GM23338 (cell line): ENCODE measurements around the gene CCDC6. TPM values are rescaled to one million over a fixed set of nuclear protein-coding genes. Genes with fewer than 3 reads are reported as not detected.

Experiments used
- ATAC-seq: fragments of 200-7000 bp; cut with Tn5 transposase; 3 replicates; pipeline ENCODE4 v1.9.1; 2020
- DNase-seq: peaks from one replicate; pipeline ENCODE4 v3.0.0-alpha.2; 2015; ENCODE audit warnings: low spot score
- H2AFZ ChIP-seq: fragments of 200-600 bp; sonication (generic); 2 replicates; pipeline ENCODE4 v1.8.0; 2016; ENCODE audit warnings: antibody characterized with exemption, mild to moderate bottlenecking, moderate library complexity
- H3F3A ChIP-seq: fragments of 200-600 bp; sonication (generic); replicated peaks from 2 replicates; pipeline ENCODE4 v1.8.0; 2017; ENCODE audit warnings: antibody characterized with exemption, mixed run types, low read depth
- H3K27ac ChIP-seq: fragments of 200-600 bp; sonication (generic); 2 replicates; pipeline ENCODE4 v1.6.1; 2016; ENCODE audit warnings: low read depth
- H3K27me3 ChIP-seq: fragments of 200-600 bp; sonication (generic); 2 replicates; pipeline ENCODE4 v1.8.0; 2016; ENCODE audit warnings: mild to moderate bottlenecking, mixed run types, moderate library complexity; ENCODE audit not compliant: insufficient read depth
- H3K36me3 ChIP-seq: fragments of 200-600 bp; sonication (generic); 2 replicates; pipeline ENCODE4 v1.8.0; 2016; ENCODE audit warnings: mild to moderate bottlenecking; ENCODE audit not compliant: insufficient read depth
- H3K4me1 ChIP-seq: fragments of 200-600 bp; sonication (generic); 2 replicates; pipeline ENCODE4 v1.8.0; 2016; ENCODE audit warnings: mild to moderate bottlenecking, moderate library complexity; ENCODE audit not compliant: insufficient read depth
- H3K4me2 ChIP-seq: fragments of 200-600 bp; sonication (generic); 2 replicates; pipeline ENCODE4 v1.7.1; 2017; ENCODE audit warnings: mixed run types
- H3K4me3 ChIP-seq: fragments of 200-600 bp; sonication (generic); 2 replicates; pipeline ENCODE4 v1.6.1; 2016; ENCODE audit warnings: mixed run types
- H3K79me2 ChIP-seq: fragments of 200-600 bp; sonication (generic); replicated peaks from 2 replicates; pipeline ENCODE4 v1.8.0; 2017; ENCODE audit warnings: mild to moderate bottlenecking; ENCODE audit not compliant: insufficient read depth
- H3K9me2 ChIP-seq: fragments of 200-600 bp; sonication (generic); 2 replicates; pipeline ENCODE4 v1.8.0; 2017; ENCODE audit not compliant: insufficient read depth
- H4K20me1 ChIP-seq: fragments of 200-600 bp; sonication (generic); replicated peaks from 2 replicates; pipeline ENCODE4 v1.8.0; 2017; ENCODE audit warnings: mild to moderate bottlenecking; ENCODE audit not compliant: insufficient read depth
- H3K27ac Mint-ChIP-seq: 2 replicates; pipeline ENCODE4 v1.8.0; 2020; ENCODE audit warnings: inconsistent platforms, mild to moderate bottlenecking, moderate library complexity, mixed read lengths
- H3K27me3 Mint-ChIP-seq: 3 replicates; pipeline ENCODE4 v1.8.0; 2022; ENCODE audit warnings: low read depth, mild to moderate bottlenecking, moderate library complexity, mixed read lengths, inconsistent platforms; ENCODE audit not compliant: insufficient read depth, poor library complexity
- H3K36me3 Mint-ChIP-seq: 3 replicates; pipeline ENCODE4 v1.8.0; 2021; ENCODE audit warnings: low read depth, mild to moderate bottlenecking, inconsistent platforms, moderate library complexity, mixed read lengths
- H3K4me1 Mint-ChIP-seq: 3 replicates; pipeline ENCODE4 v1.8.0; 2020; ENCODE audit warnings: mild to moderate bottlenecking, inconsistent platforms, mixed read lengths
- H3K4me3 Mint-ChIP-seq: 3 replicates; pipeline ENCODE4 v1.8.0; 2021; ENCODE audit warnings: moderate library complexity, mild to moderate bottlenecking, inconsistent platforms, mixed read lengths
- H3K9me3 Mint-ChIP-seq: 3 replicates; pipeline ENCODE4 v1.8.0; 2020; ENCODE audit warnings: moderate library complexity, mild to moderate bottlenecking, inconsistent platforms, mixed read lengths
- CREB1 ChIP-seq: fragments of 250-450 bp; sonication (Bioruptor Pico); IDR thresholded peaks from 2 replicates; pipeline ENCODE4 v1.5.0; 2020; ENCODE audit warnings: low read depth, mild to moderate bottlenecking, moderate library complexity
- CTCF ChIP-seq, 2 experiments: fragments of 200-600 bp in 1 of 2; sonication (generic) in 1 of 2; conservative IDR thresholded peaks; 2 replicates each; pipeline versions ENCODE4 v1.5.1 to v1.6.1; 2016 to 2017; ENCODE audit warnings: antibody characterized with exemption in 2 of 2, low read depth in 2 of 2, mild to moderate bottlenecking in 2 of 2, moderate library complexity in 1 of 2
- ETS1 ChIP-seq: IDR thresholded peaks from 2 replicates; pipeline ENCODE4 v1.6.1; 2016; ENCODE audit warnings: antibody characterized with exemption
- EZH2 ChIP-seq: fragments of 200-600 bp; sonication (generic); IDR thresholded peaks from one replicate; pipeline ENCODE4 v1.8.0; 2017; ENCODE audit warnings: antibody characterized with exemption, mild to moderate bottlenecking, low read depth; ENCODE audit not compliant: unreplicated experiment
- EZH2phosphoT487 ChIP-seq: fragments of 200-600 bp; sonication (generic); IDR thresholded peaks from one replicate; pipeline ENCODE4 v1.8.1; 2018; ENCODE audit warnings: antibody characterized with exemption; ENCODE audit not compliant: unreplicated experiment
- JUNB ChIP-seq: IDR thresholded peaks from one replicate; pipeline ENCODE4 v1.6.1; 2016; ENCODE audit warnings: antibody characterized with exemption; ENCODE audit not compliant: unreplicated experiment
- NANOG ChIP-seq: IDR thresholded peaks from 2 replicates; pipeline ENCODE4 v1.6.1; 2016; ENCODE audit warnings: antibody characterized with exemption, borderline replicate concordance
- STAT1 ChIP-seq: IDR thresholded peaks from one replicate; pipeline ENCODE4 v1.6.1; 2016; ENCODE audit warnings: antibody characterized with exemption; ENCODE audit not compliant: unreplicated experiment
- ZNF114 ChIP-seq: fragments of 250-450 bp; sonication (Bioruptor Pico); IDR thresholded peaks from 2 replicates; pipeline ENCODE4 v1.5.0; 2020; ENCODE audit warnings: mild to moderate bottlenecking, moderate library complexity
- ZNF331 ChIP-seq: fragments of 250-450 bp; sonication (Bioruptor Pico); IDR thresholded peaks from 2 replicates; pipeline ENCODE4 v1.5.0; 2020; ENCODE audit warnings: low read depth, mild to moderate bottlenecking, moderate library complexity
- ZNF462 ChIP-seq: fragments of 250-450 bp; sonication (Bioruptor Pico); IDR thresholded peaks from 2 replicates; pipeline ENCODE4 v1.5.0; 2020; ENCODE audit warnings: mild to moderate bottlenecking, moderate library complexity
- polyA plus RNA-seq: library from polyadenylated mRNA; unstranded; fragments of >200 nt; fragmentation: Nextera tagmentation; extraction: Ambion mirVana; gene quantifications from 2 replicates; pipeline ENCODE4 v1.2.1, GENCODE V29; 2016
- total RNA-seq: library from RNA; depleted of rRNA; stranded (reverse); fragments of >200 nt; shearing (Covaris generic); gene quantifications from 2 replicates; pipeline ENCODE4 v1.2.3, GENCODE V29; 2014

CCDC6 gene
- total and polyA plus RNA-seq, 2 experiments from 2014 or later = 32.5 to 66.9 TPM

GRCh38 chr10:59949608-59950007 is 43.3 kb upstream of the CCDC6 start:
- DNase-seq (no peak), ATAC-seq (no peak)
- Histone ChIP-seq H3F3A (no peaks in the 10 kb centered on the region), H3K4me2 (no peak overlapping the region), H3K27ac (no peak overlapping the region), H3K27me3 (no peaks in the 10 kb centered on the region), H4K20me1 (no peaks in the 10 kb centered on the region), H2AFZ (no peak overlapping the region), H3K36me3 (no peaks in the 10 kb centered on the region), H3K4me3 (no peak overlapping the region), H3K4me1 (peaks cover 19% of the 10 kb centered on the region), H3K79me2 (no peaks in the 10 kb centered on the region), H3K9me2 (no peaks in the 10 kb centered on the region)
- TF ChIP-seq NANOG (no peak), ETS1 (no peak), JUNB (no peak), STAT1 (no peak), CREB1 (CRISPR knock-in tag) (no peak), ZNF114 (CRISPR knock-in tag) (no peak), EZH2 (no peak), EZH2phosphoT487 (no peak), ZNF462 (CRISPR knock-in tag) (no peak), CTCF (conservative IDR thresholded peaks at IDR 0.05; ENCODE audit: low read depth in 2 of 2) (no peak), ZNF331 (no peak)
- Mint-ChIP-seq H3K4me1 (peaks cover 20% of the 10 kb centered on the region), H3K9me3 (no peaks in the 10 kb centered on the region), H3K36me3 (no peaks in the 10 kb centered on the region), H3K27me3 (no peaks in the 10 kb centered on the region), H3K27ac (no peak overlapping the region), H3K4me3 (no peak overlapping the region)
